GM12865 (cell line): ENCODE data around the gene MNS1.
"Not testable (repeated sequence)": the region's sequence is repeated elsewhere in the genome, so short reads cannot be mapped to it uniquely, and the experiment has no call there.

Experiments
- DNase-seq: peaks from one replicate; pipeline ENCODE4 v3.0.0; 2010; ENCODE audit warnings: low read depth
- H3K4me3 ChIP-seq: 2 replicates; pipeline ENCODE4 v1.5.1; 2011; ENCODE audit warnings: mild to moderate bottlenecking, low read depth, low read length, control low read depth
- CTCF ChIP-seq: IDR thresholded peaks from 2 replicates; pipeline ENCODE4 v1.5.1; 2011; ENCODE audit warnings: low read length, control low read depth, low read depth, inconsistent platforms; ENCODE audit not compliant: insufficient read depth; ENCODE audit errors: missing control alignments

The MNS1 gene

GRCh38 chr15:56425976-56426375, 39.0 kb downstream of the MNS1 start:
- no peak for DNase-seq
- TF ChIP-seq CTCF = no peak
- no peak overlapping the region for H3K4me3 ChIP-seq

- no peak for TF ChIP-seq CTCF
- no peak for DNase-seq
- H3K4me3 ChIP-seq = no peak overlapping the region
Measured at GRCh38 chr15:56425276-56425675, 39.7 kb downstream of the MNS1 start.

GRCh38 chr15:56413114-56413733, 51.7 kb downstream of the MNS1 start:
- not testable (repeated sequence) for DNase-seq, H3K4me3 ChIP-seq

- no peak overlapping the region for H3K4me3 ChIP-seq
- DNase-seq = peak; percentile 6
- no peak for TF ChIP-seq CTCF
Measured at GRCh38 chr15:56411122-56411749, 53.7 kb downstream of the MNS1 start.

- DNase-seq = peak; percentile 10
- no peak for TF ChIP-seq CTCF
- H3K4me3 ChIP-seq = no peak overlapping the region
Measured at GRCh38 chr15:56410721-56411120, 54.2 kb downstream of the MNS1 start.

GRCh38 chr15:56399209-56399608, 65.7 kb downstream of the MNS1 start:
- DNase-seq = not testable (repeated sequence)

GRCh38 chr15:56397325-56397724, 67.6 kb downstream of the MNS1 start:
- not testable (repeated sequence) for DNase-seq

More at GRCh38 chr15:56399209-56399608, 65.7 kb downstream of the MNS1 start:
- H3K4me3 ChIP-seq = not testable (repeated sequence)

GRCh38 chr15:56394909-56395308, 70.0 kb downstream of the MNS1 start:
- TF ChIP-seq CTCF = no peak
- DNase-seq = no peak
- no peak overlapping the region for H3K4me3 ChIP-seq

More at GRCh38 chr15:56397325-56397724, 67.6 kb downstream of the MNS1 start:
- not testable (repeated sequence) for H3K4me3 ChIP-seq
